OCI-LY3 (cell line): Measurements from ENCODE around the gene PDZK1IP1.

Source experiments
- CTCF ChIP-seq: fragments of 200-600, 300-600 bp; sonication (generic); IDR thresholded peaks from 2 replicates; pipeline ENCODE4 v1.5.1; 2014; ENCODE audit warnings: antibody characterized with exemption, low read length, low read depth
- EZH2phosphoT487 ChIP-seq: fragments of 200-600 bp; shearing (Covaris generic); IDR thresholded peaks from 2 replicates; pipeline ENCODE4 v1.6.1; 2018; ENCODE audit warnings: antibody characterized with exemption, mixed run types, low read depth

DNA sequence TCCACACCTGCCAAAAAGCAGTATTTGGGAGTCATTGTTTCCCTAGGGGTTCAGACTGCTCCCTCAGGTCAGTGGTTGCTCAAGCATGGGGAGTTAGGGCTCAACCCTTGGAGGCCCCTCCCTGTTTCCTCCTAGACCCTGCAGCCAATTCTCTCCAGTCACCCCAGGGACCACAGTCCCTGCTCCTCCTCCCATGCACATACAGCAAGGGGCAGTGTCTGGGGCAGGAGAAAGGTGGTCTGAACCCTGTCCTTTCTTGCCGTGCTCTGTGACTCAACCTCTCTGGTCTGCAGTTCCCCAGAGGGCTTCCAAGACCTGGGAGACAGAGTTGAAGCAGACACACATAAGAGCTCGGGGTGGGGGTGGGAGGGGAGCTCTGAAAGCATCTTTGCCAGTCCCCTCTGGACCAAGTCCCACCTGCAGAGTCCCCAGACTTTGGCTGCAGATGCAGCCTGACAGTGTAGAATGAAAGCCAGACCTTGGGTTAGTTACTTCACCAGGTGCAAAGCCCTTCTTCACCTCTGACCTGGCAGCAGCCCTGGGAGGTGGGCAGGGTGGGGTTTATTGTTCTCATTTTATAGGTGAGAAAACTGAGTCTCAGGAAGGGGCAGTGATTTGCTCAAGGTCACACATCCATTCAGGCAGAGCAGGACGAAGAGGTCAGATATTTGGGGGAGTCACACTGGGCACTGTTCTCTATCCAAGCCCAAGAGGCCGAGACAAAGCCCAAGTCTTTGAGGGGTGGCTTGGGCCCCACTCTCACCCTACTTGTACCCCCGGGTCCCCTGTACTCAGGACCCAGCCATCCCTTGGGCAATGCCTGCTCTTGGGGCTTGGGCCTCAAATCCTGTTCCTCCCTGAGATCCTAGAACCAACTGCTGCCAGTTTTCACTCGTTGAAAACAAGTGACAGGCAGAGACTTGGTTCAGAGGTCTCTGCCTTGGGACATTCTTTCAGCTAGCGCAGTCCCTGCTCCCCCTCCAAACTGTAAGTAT is 748 bp downstream of the PDZK1IP1 start:
- no peak for TF ChIP-seq CTCF
- no peak for TF ChIP-seq EZH2phosphoT487
